Type B pancreatic cell (in vitro differentiated cells): ENCODE measurements around the gene SLX4IP. TPM values are rescaled to one million over a fixed set of nuclear protein-coding genes. Genes with fewer than 3 reads are reported as not detected.
A peak's percentile ranks its signal among the peaks of the same experiment; 100 is the strongest.

ENCODE experiments used
- DNase-seq: peaks from one replicate; pipeline ENCODE4 v3.0.0; 2021; ENCODE audit warnings: mixed read lengths; ENCODE audit not compliant: unreplicated experiment; ENCODE audit errors: extremely low spot score
- H3K27ac Mint-ChIP-seq: 2 replicates; pipeline ENCODE4 v1.8.0; 2021; ENCODE audit warnings: mild to moderate bottlenecking, mixed read lengths
- H3K27me3 Mint-ChIP-seq: 2 replicates; pipeline ENCODE4 v1.8.0; 2021; ENCODE audit warnings: mixed read lengths
- H3K36me3 Mint-ChIP-seq: 2 replicates; pipeline ENCODE4 v1.8.0; 2021; ENCODE audit warnings: mixed read lengths
- H3K4me1 Mint-ChIP-seq: one replicate; pipeline ENCODE4 v1.8.0; 2021; ENCODE audit warnings: mixed read lengths; ENCODE audit not compliant: unreplicated experiment
- H3K4me3 Mint-ChIP-seq: 2 replicates; pipeline ENCODE4 v1.8.0; 2021; ENCODE audit warnings: mild to moderate bottlenecking, mixed read lengths
- H3K9me3 Mint-ChIP-seq: 2 replicates; pipeline ENCODE4 v1.8.0; 2021; ENCODE audit warnings: mixed read lengths
- CTCF ChIP-seq: fragments of 200-600 bp; sonication (generic); conservative IDR thresholded peaks from 2 replicates; pipeline ENCODE4 v1.5.0; 2021; ENCODE audit warnings: antibody characterized with exemption, mild to moderate bottlenecking
- total RNA-seq: library from RNA; stranded (reverse); gene quantifications from 2 replicates; pipeline ENCODE4 v1.2.1, GENCODE V29; 2021; ENCODE audit warnings: low replicate concordance

The SLX4IP gene
- total RNA-seq, 1 donor from 2014 or later, result 8.5 TPM

- no peak for TF ChIP-seq CTCF
- DNase-seq, result no peak
- no peak overlapping the region for H3K27ac Mint-ChIP-seq
- no peaks in the 10 kb centered on the region for H3K27me3 Mint-ChIP-seq
- H3K4me1 Mint-ChIP-seq, result peaks cover 48% of the 10 kb centered on the region
- H3K9me3 Mint-ChIP-seq, result no peaks in the 10 kb centered on the region
- no peak overlapping the region for H3K4me3 Mint-ChIP-seq
- peaks cover 72% of the 10 kb centered on the region for H3K36me3 Mint-ChIP-seq
These were observed 210.9 kb downstream of the SLX4IP start for GRCh38 chr20:10646006-10646405.

GRCh38 chr20:10646886-10647420 is 211.8 kb downstream of the SLX4IP start:
- Mint-ChIP-seq H3K9me3 (no peaks in the 10 kb centered on the region), H3K27me3 (no peaks in the 10 kb centered on the region), H3K4me3 (no peak overlapping the region), H3K36me3 (peaks cover 63% of the 10 kb centered on the region), H3K4me1 (peaks cover 56% of the 10 kb centered on the region), H3K27ac (peak overlapping the region; percentile 54)
- DNase-seq, result no peak
- no peak for TF ChIP-seq CTCF

GRCh38 chr20:10647471-10647870 is 212.4 kb downstream of the SLX4IP start:
- Mint-ChIP-seq H3K4me3 (peak overlapping the region; percentile 14), H3K27ac (peak overlapping the region; percentile 54), H3K9me3 (no peaks in the 10 kb centered on the region), H3K36me3 (peaks cover 58% of the 10 kb centered on the region), H3K4me1 (peaks cover 61% of the 10 kb centered on the region), H3K27me3 (no peaks in the 10 kb centered on the region)
- TF ChIP-seq CTCF, result peak; percentile 68
- no peak for DNase-seq

DNA sequence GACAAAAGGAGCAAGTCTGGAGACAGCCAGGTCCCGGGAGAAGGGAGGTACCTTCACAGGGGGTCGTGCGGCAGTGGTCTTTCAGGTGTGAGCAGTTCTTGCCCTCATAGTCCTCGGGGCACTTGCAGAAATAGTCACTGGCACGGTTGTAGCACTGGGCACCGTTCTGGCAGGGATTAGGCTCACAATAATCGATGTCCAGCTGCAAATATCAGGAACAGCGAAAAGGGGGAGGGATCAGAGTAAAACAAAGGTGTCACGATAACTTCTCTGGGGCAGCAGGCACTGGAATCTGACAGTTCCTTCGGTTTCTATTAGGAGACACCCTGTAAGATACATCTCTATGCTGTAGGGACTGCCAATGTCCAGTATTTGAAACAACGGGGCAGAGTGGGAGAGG is 212.8 kb downstream of the SLX4IP start:
- TF ChIP-seq CTCF, result no peak
- Mint-ChIP-seq H3K27ac (peak overlapping the region; percentile 54), H3K27me3 (no peaks in the 10 kb centered on the region), H3K9me3 (no peaks in the 10 kb centered on the region), H3K4me3 (peak overlapping the region; percentile 14), H3K36me3 (peaks cover 57% of the 10 kb centered on the region), H3K4me1 (peaks cover 65% of the 10 kb centered on the region)
- no peak for DNase-seq

DNA sequence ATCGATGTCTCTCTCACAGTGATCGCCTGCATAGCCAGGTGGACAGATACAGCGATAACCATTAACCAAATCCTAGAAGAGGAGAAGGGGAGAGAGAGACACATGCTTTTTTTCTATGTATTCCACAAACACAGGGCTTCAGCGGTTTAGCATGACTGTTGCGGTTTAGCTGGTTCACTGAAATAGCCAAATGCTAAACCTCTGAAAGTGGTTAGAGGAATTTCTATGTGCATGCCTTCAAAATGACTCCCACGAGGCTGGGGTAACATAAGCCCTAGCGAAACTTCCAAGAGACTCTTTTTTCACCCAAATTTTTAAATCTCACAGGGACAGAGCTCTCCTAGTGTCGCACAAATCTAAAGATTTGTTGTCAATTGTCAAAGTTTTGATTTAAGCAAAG is 213.5 kb downstream of the SLX4IP start:
- DNase-seq, result no peak
- Mint-ChIP-seq H3K36me3 (peaks cover 52% of the 10 kb centered on the region), H3K4me3 (no peak overlapping the region), H3K27ac (no peak overlapping the region), H3K9me3 (no peaks in the 10 kb centered on the region), H3K27me3 (no peaks in the 10 kb centered on the region), H3K4me1 (peaks cover 66% of the 10 kb centered on the region)
- no peak for TF ChIP-seq CTCF
